Prostate gland (tissue), 2 donors: ENCODE data around the gene BAMBI.

Experiments
- CTCF ChIP-seq, 4 experiments: fragments of 200-600 bp in 2 of 4; fragments of 450-650 bp in 2 of 4; sonication (generic) in 2 of 4; IDR thresholded peaks; 1 replicate in 3 of 4; 2 replicates in 1 of 4; pipeline ENCODE4 v1.5.1; 2016 to 2019; ENCODE audit warnings: antibody characterized with exemption in 4 of 4, mild to moderate bottlenecking in 2 of 4, moderate library complexity in 2 of 4
- POLR2A ChIP-seq: fragments of 450-650 bp; IDR thresholded peaks from one replicate; pipeline ENCODE4 v1.6.1; 2016; ENCODE audit warnings: antibody characterized with exemption, mild to moderate bottlenecking
- POLR2AphosphoS5 ChIP-seq: sonication (generic); formaldehyde crosslinking; IDR thresholded peaks from one replicate; pipeline ENCODE4 v1.6.1; 2017; ENCODE audit warnings: antibody characterized with exemption

GRCh38 chr10:28721318-28721951, 44.1 kb downstream of the BAMBI start:
- TF ChIP-seq CTCF (IDR thresholded peaks at IDR 0.05) (no peak), POLR2AphosphoS5 (no peak), POLR2A (no peak)
